ENCODE results near the gene CORO2A.

The CORO2A gene

GRCh38 chr9:98150164-98150563, 42.3 kb downstream of the CORO2A start:
- Histone ChIP-seq H3K36me3 (ENCODE audit: control insufficient read depth, insufficient read depth, low read length) (peaks cover 30% of the 10 kb centered on the region), H3K4me1 (ENCODE audit: control insufficient read depth, insufficient read depth, low read length) (peaks cover 10% of the 10 kb centered on the region; the same call in 1 of the 2 replicates), H3K9me3 (ENCODE audit: control insufficient read depth, insufficient read depth, low read depth, low read length) (no peaks in the 10 kb centered on the region), H3K9ac (ENCODE audit: low read length) (no peak overlapping the region), H3K27ac (ENCODE audit: low read depth, low read length) (no peak overlapping the region), H3K27me3 (ENCODE audit: control insufficient read depth, insufficient read depth, low read length) (no peaks in the 10 kb centered on the region), H3K4me3 (ENCODE audit: low read depth, low read length) (no peak overlapping the region)

GRCh38 chr9:98149422-98149821, 43.0 kb downstream of the CORO2A start:
- peaks cover 31% of the 10 kb centered on the region for H3K36me3 ChIP-seq (ENCODE audit: control insufficient read depth, insufficient read depth, low read length)
- no peak overlapping the region for H3K4me3 ChIP-seq (ENCODE audit: low read depth, low read length)
- peaks cover 10% of the 10 kb centered on the region; the same call in 1 of the 2 replicates for H3K4me1 ChIP-seq (ENCODE audit: control insufficient read depth, insufficient read depth, low read length)
- no peak overlapping the region for H3K9ac ChIP-seq (ENCODE audit: low read length)
- no peaks in the 10 kb centered on the region for H3K27me3 ChIP-seq (ENCODE audit: control insufficient read depth, insufficient read depth, low read length)
- no peaks in the 10 kb centered on the region for H3K9me3 ChIP-seq (ENCODE audit: control insufficient read depth, insufficient read depth, low read depth, low read length)
- H3K27ac ChIP-seq (ENCODE audit: low read depth, low read length): no peak overlapping the region

GRCh38 chr9:98148486-98148885, 44.0 kb downstream of the CORO2A start:
- Histone ChIP-seq H3K27me3 (ENCODE audit: control insufficient read depth, insufficient read depth, low read length) (no peaks in the 10 kb centered on the region), H3K36me3 (ENCODE audit: control insufficient read depth, insufficient read depth, low read length) (peaks cover 34% of the 10 kb centered on the region), H3K9ac (ENCODE audit: low read length) (no peak overlapping the region), H3K4me3 (ENCODE audit: low read depth, low read length) (no peak overlapping the region), H3K27ac (ENCODE audit: low read depth, low read length) (no peak overlapping the region), H3K9me3 (ENCODE audit: control insufficient read depth, insufficient read depth, low read depth, low read length) (no peaks in the 10 kb centered on the region), H3K4me1 (ENCODE audit: control insufficient read depth, insufficient read depth, low read length) (peaks cover 10% of the 10 kb centered on the region; the same call in 1 of the 2 replicates)

- Histone ChIP-seq H3K4me3 (ENCODE audit: low read depth, low read length) (no peak overlapping the region), H3K4me1 (ENCODE audit: control insufficient read depth, insufficient read depth, low read length) (peaks cover 15% of the 10 kb centered on the region; the same call in 1 of the 2 replicates)
These were observed 44.9 kb downstream of the CORO2A start for GRCh38 chr9:98147582-98147981.

GRCh38 chr9:98146101-98146991, 46.1 kb downstream of the CORO2A start:
- H3K27me3 ChIP-seq (ENCODE audit: control insufficient read depth, insufficient read depth, low read length): no peaks in the 10 kb centered on the region
- peaks cover 29% of the 10 kb centered on the region; the same call in 1 of the 2 replicates for H3K36me3 ChIP-seq (ENCODE audit: control insufficient read depth, insufficient read depth, low read length)
- H3K9me3 ChIP-seq (ENCODE audit: control insufficient read depth, insufficient read depth, low read depth, low read length): no peaks in the 10 kb centered on the region
- no peak overlapping the region for H3K27ac ChIP-seq (ENCODE audit: low read depth, low read length)
- peaks cover 19% of the 10 kb centered on the region; the same call in 1 of the 2 replicates for H3K4me1 ChIP-seq (ENCODE audit: control insufficient read depth, insufficient read depth, low read length)
- no peak overlapping the region for H3K4me3 ChIP-seq (ENCODE audit: low read depth, low read length)
- H3K9ac ChIP-seq (ENCODE audit: low read length): no peak overlapping the region

More at GRCh38 chr9:98147582-98147981, 44.9 kb downstream of the CORO2A start:
- Histone ChIP-seq H3K27ac (ENCODE audit: low read depth, low read length) (no peak overlapping the region), H3K9ac (ENCODE audit: low read length) (no peak overlapping the region), H3K27me3 (ENCODE audit: control insufficient read depth, insufficient read depth, low read length) (no peaks in the 10 kb centered on the region), H3K36me3 (ENCODE audit: control insufficient read depth, insufficient read depth, low read length) (peaks cover 34% of the 10 kb centered on the region), H3K9me3 (ENCODE audit: control insufficient read depth, insufficient read depth, low read depth, low read length) (no peaks in the 10 kb centered on the region)

GRCh38 chr9:98144631-98145030, 47.8 kb downstream of the CORO2A start:
- no peaks in the 10 kb centered on the region for H3K9me3 ChIP-seq (ENCODE audit: control insufficient read depth, insufficient read depth, low read depth, low read length)
- H3K27ac ChIP-seq (ENCODE audit: low read depth, low read length): no peak overlapping the region
- peaks cover 19% of the 10 kb centered on the region; the same call in 1 of the 2 replicates for H3K4me1 ChIP-seq (ENCODE audit: control insufficient read depth, insufficient read depth, low read length)
- H3K27me3 ChIP-seq (ENCODE audit: control insufficient read depth, insufficient read depth, low read length): no peaks in the 10 kb centered on the region
- no peak overlapping the region for H3K4me3 ChIP-seq (ENCODE audit: low read depth, low read length)
- peaks cover 27% of the 10 kb centered on the region; the same call in 1 of the 2 replicates for H3K36me3 ChIP-seq (ENCODE audit: control insufficient read depth, insufficient read depth, low read length)
- H3K9ac ChIP-seq (ENCODE audit: low read length): peak overlapping the region; percentile 25

GRCh38 chr9:98144076-98144475, 48.4 kb downstream of the CORO2A start:
- Histone ChIP-seq H3K4me1 (ENCODE audit: control insufficient read depth, insufficient read depth, low read length) (peaks cover 19% of the 10 kb centered on the region; the same call in 1 of the 2 replicates), H3K36me3 (ENCODE audit: control insufficient read depth, insufficient read depth, low read length) (peaks cover 25% of the 10 kb centered on the region; the same call in 1 of the 2 replicates), H3K27ac (ENCODE audit: low read depth, low read length) (no peak overlapping the region), H3K9ac (ENCODE audit: low read length) (no peak overlapping the region), H3K9me3 (ENCODE audit: control insufficient read depth, insufficient read depth, low read depth, low read length) (no peaks in the 10 kb centered on the region), H3K27me3 (ENCODE audit: control insufficient read depth, insufficient read depth, low read length) (no peaks in the 10 kb centered on the region), H3K4me3 (ENCODE audit: low read depth, low read length) (no peak overlapping the region)

GRCh38 chr9:98142925-98143481, 49.4 kb downstream of the CORO2A start:
- no peaks in the 10 kb centered on the region for H3K27me3 ChIP-seq (ENCODE audit: control insufficient read depth, insufficient read depth, low read length)
- no peak overlapping the region for H3K4me3 ChIP-seq (ENCODE audit: low read depth, low read length)
- H3K4me1 ChIP-seq (ENCODE audit: control insufficient read depth, insufficient read depth, low read length): peaks cover 19% of the 10 kb centered on the region; the same call in 1 of the 2 replicates
- H3K36me3 ChIP-seq (ENCODE audit: control insufficient read depth, insufficient read depth, low read length): peaks cover 25% of the 10 kb centered on the region; the same call in 1 of the 2 replicates
- H3K9ac ChIP-seq (ENCODE audit: low read length): no peak overlapping the region
- no peaks in the 10 kb centered on the region for H3K9me3 ChIP-seq (ENCODE audit: control insufficient read depth, insufficient read depth, low read depth, low read length)
- no peak overlapping the region for H3K27ac ChIP-seq (ENCODE audit: low read depth, low read length)

- no peak overlapping the region for H3K27ac ChIP-seq (ENCODE audit: low read depth, low read length)
- H3K9me3 ChIP-seq (ENCODE audit: control insufficient read depth, insufficient read depth, low read depth, low read length): no peaks in the 10 kb centered on the region
- H3K27me3 ChIP-seq (ENCODE audit: control insufficient read depth, insufficient read depth, low read length): no peaks in the 10 kb centered on the region
- no peak overlapping the region for H3K4me3 ChIP-seq (ENCODE audit: low read depth, low read length)
- peaks cover 19% of the 10 kb centered on the region; the same call in 1 of the 2 replicates for H3K4me1 ChIP-seq (ENCODE audit: control insufficient read depth, insufficient read depth, low read length)
- peaks cover 29% of the 10 kb centered on the region; the same call in 1 of the 2 replicates for H3K36me3 ChIP-seq (ENCODE audit: control insufficient read depth, insufficient read depth, low read length)
- H3K9ac ChIP-seq (ENCODE audit: low read length): no peak overlapping the region
These were observed 50.1 kb downstream of the CORO2A start for GRCh38 chr9:98142182-98142907.

- Histone ChIP-seq H3K9ac (ENCODE audit: low read length) (no peak overlapping the region), H3K4me1 (ENCODE audit: control insufficient read depth, insufficient read depth, low read length) (peaks cover 9% of the 10 kb centered on the region; the same call in 1 of the 2 replicates), H3K36me3 (ENCODE audit: control insufficient read depth, insufficient read depth, low read length) (peaks cover 36% of the 10 kb centered on the region; the same call in 1 of the 2 replicates), H3K27ac (ENCODE audit: low read depth, low read length) (no peak overlapping the region), H3K27me3 (ENCODE audit: control insufficient read depth, insufficient read depth, low read length) (no peaks in the 10 kb centered on the region), H3K9me3 (ENCODE audit: control insufficient read depth, insufficient read depth, low read depth, low read length) (no peaks in the 10 kb centered on the region), H3K4me3 (ENCODE audit: low read depth, low read length) (no peak overlapping the region)
These were observed 51.9 kb downstream of the CORO2A start for GRCh38 chr9:98140503-98140902.

All from HUES6 (cell line).